Activated T-helper 2 cell treated with anti-CD3 and anti-CD28 coated beads, Interferon-gamma antibody, Interleukin-2, Interleukin-4, amounts not matched to agents 10 μg/mL and 5 μg/mL and 100 μg/mL, durations not matched to agents 14 hours and 24 hours and 36 hours (primary cell): ENCODE measurements around the gene FAM222A. TPM values are rescaled to one million over a fixed set of nuclear protein-coding genes. Genes with fewer than 3 reads are reported as not detected.

ENCODE experiments used
- DNase-seq: peaks from one replicate; pipeline ENCODE4 v3.0.0; 2021; ENCODE audit warnings: low spot score
- H3K27ac Mint-ChIP-seq: one replicate; pipeline ENCODE4 v1.8.0; 2021; ENCODE audit warnings: mixed read lengths
- H3K27me3 Mint-ChIP-seq: one replicate; pipeline ENCODE4 v1.8.0; 2021; ENCODE audit warnings: low read depth, mixed read lengths
- H3K36me3 Mint-ChIP-seq: one replicate; pipeline ENCODE4 v1.8.0; 2021; ENCODE audit warnings: low read depth, mixed read lengths
- H3K4me1 Mint-ChIP-seq: one replicate; pipeline ENCODE4 v1.8.0; 2021; ENCODE audit warnings: low read depth, mixed read lengths
- H3K4me3 Mint-ChIP-seq: one replicate; pipeline ENCODE4 v1.8.0; 2021; ENCODE audit warnings: low read depth, mild to moderate bottlenecking, moderate library complexity, mixed read lengths
- H3K9me3 Mint-ChIP-seq: one replicate; pipeline ENCODE4 v1.8.0; 2021; ENCODE audit warnings: mixed read lengths
- intact Hi-C: fragments of 100-400 bp; cut with micrococcal nuclease; formaldehyde crosslinking; loops from one replicate; pipeline ENCODE4 v1.15.1; 2023
- total RNA-seq: library from RNA; stranded (reverse); gene quantifications from 2 replicates; pipeline ENCODE4 v1.2.3, GENCODE V29; 2022

The FAM222A gene
- total RNA-seq, 1 donor from 2014 or later, result 1.6 TPM

- no peak for DNase-seq
- no peak overlapping the region for H3K27ac Mint-ChIP-seq
Observed at GRCh38 chr12:109696485-109697269, 16.9 kb upstream of the FAM222A start.

GRCh38 chr12:109697270-109697553 lies 16.4 kb upstream of the FAM222A start:
- no peak for DNase-seq
- Mint-ChIP-seq H3K27me3 (peaks cover 5% of the 10 kb centered on the region), H3K9me3 (no peaks in the 10 kb centered on the region), H3K36me3 (no peaks in the 10 kb centered on the region), H3K27ac (no peak overlapping the region), H3K4me1 (no peaks in the 10 kb centered on the region), H3K4me3 (no peak overlapping the region)
- intact Hi-C loops, result no loop called here

More at GRCh38 chr12:109696485-109697269, 16.9 kb upstream of the FAM222A start:
- Mint-ChIP-seq H3K36me3 (no peaks in the 10 kb centered on the region), H3K4me3 (no peak overlapping the region), H3K27me3 (peaks cover 5% of the 10 kb centered on the region), H3K9me3 (no peaks in the 10 kb centered on the region), H3K4me1 (no peaks in the 10 kb centered on the region)
- intact Hi-C loops, result no loop called here

- no peak overlapping the region for H3K4me3 Mint-ChIP-seq
- no peaks in the 10 kb centered on the region for H3K9me3 Mint-ChIP-seq
- no peaks in the 10 kb centered on the region for H3K4me1 Mint-ChIP-seq
- peaks cover 3% of the 10 kb centered on the region for H3K27me3 Mint-ChIP-seq
- intact Hi-C loops, result no loop called here
- no peak overlapping the region for H3K27ac Mint-ChIP-seq
- H3K36me3 Mint-ChIP-seq, result no peaks in the 10 kb centered on the region
- no peak for DNase-seq
Observed at GRCh38 chr12:109697877-109698468, 15.7 kb upstream of the FAM222A start.

GRCh38 chr12:109698820-109699219 lies 14.8 kb upstream of the FAM222A start:
- Mint-ChIP-seq H3K27ac (no peak overlapping the region), H3K4me1 (no peaks in the 10 kb centered on the region), H3K9me3 (no peaks in the 10 kb centered on the region), H3K36me3 (no peaks in the 10 kb centered on the region), H3K4me3 (no peak overlapping the region), H3K27me3 (no peaks in the 10 kb centered on the region)
- DNase-seq, result no peak
- intact Hi-C loops, result no loop called here

- no peaks in the 10 kb centered on the region for H3K4me1 Mint-ChIP-seq
- intact Hi-C loops, result no loop called here
- no peaks in the 10 kb centered on the region for H3K36me3 Mint-ChIP-seq
- no peak for DNase-seq
- no peaks in the 10 kb centered on the region for H3K9me3 Mint-ChIP-seq
- no peak overlapping the region for H3K27ac Mint-ChIP-seq
- no peak overlapping the region for H3K4me3 Mint-ChIP-seq
- no peaks in the 10 kb centered on the region for H3K27me3 Mint-ChIP-seq
Observed at GRCh38 chr12:109701064-109701463, 12.6 kb upstream of the FAM222A start.

GRCh38 chr12:109702111-109702841 lies 11.3 kb upstream of the FAM222A start:
- Mint-ChIP-seq H3K27ac (no peak overlapping the region), H3K36me3 (no peaks in the 10 kb centered on the region), H3K9me3 (no peaks in the 10 kb centered on the region), H3K4me3 (no peak overlapping the region), H3K27me3 (no peaks in the 10 kb centered on the region), H3K4me1 (no peaks in the 10 kb centered on the region)
- intact Hi-C loops, result no loop called here
- no peak for DNase-seq

- no peak overlapping the region for H3K27ac Mint-ChIP-seq
- H3K27me3 Mint-ChIP-seq, result no peaks in the 10 kb centered on the region
- no peak overlapping the region for H3K4me3 Mint-ChIP-seq
- H3K36me3 Mint-ChIP-seq, result no peaks in the 10 kb centered on the region
- intact Hi-C loops, result no loop called here
- H3K4me1 Mint-ChIP-seq, result no peaks in the 10 kb centered on the region
- H3K9me3 Mint-ChIP-seq, result no peaks in the 10 kb centered on the region
- no peak for DNase-seq
Observed at GRCh38 chr12:109703684-109704083, 9.9 kb upstream of the FAM222A start.

GRCh38 chr12:109704371-109705098 lies 9.1 kb upstream of the FAM222A start:
- no peaks in the 10 kb centered on the region for H3K27me3 Mint-ChIP-seq
- H3K4me1 Mint-ChIP-seq, result no peaks in the 10 kb centered on the region
- intact Hi-C loops, result no loop called here
- H3K4me3 Mint-ChIP-seq, result no peak overlapping the region
- H3K27ac Mint-ChIP-seq, result no peak overlapping the region
- H3K36me3 Mint-ChIP-seq, result no peaks in the 10 kb centered on the region
- no peaks in the 10 kb centered on the region for H3K9me3 Mint-ChIP-seq
- no peak for DNase-seq

- H3K27ac Mint-ChIP-seq, result no peak overlapping the region
- H3K36me3 Mint-ChIP-seq, result no peaks in the 10 kb centered on the region
- no peak overlapping the region for H3K4me3 Mint-ChIP-seq
- H3K9me3 Mint-ChIP-seq, result no peaks in the 10 kb centered on the region
- peaks cover 4% of the 10 kb centered on the region for H3K27me3 Mint-ChIP-seq
- intact Hi-C loops, result no loop called here
- no peak for DNase-seq
- no peaks in the 10 kb centered on the region for H3K4me1 Mint-ChIP-seq
Observed at GRCh38 chr12:109705291-109705690, 8.3 kb upstream of the FAM222A start.

- Mint-ChIP-seq H3K9me3 (no peaks in the 10 kb centered on the region), H3K4me1 (no peaks in the 10 kb centered on the region), H3K27me3 (peaks cover 13% of the 10 kb centered on the region), H3K4me3 (no peak overlapping the region), H3K36me3 (no peaks in the 10 kb centered on the region), H3K27ac (no peak overlapping the region)
- no peak for DNase-seq
- intact Hi-C loops, result no loop called here
Observed at GRCh38 chr12:109706398-109706746, 7.3 kb upstream of the FAM222A start.

- H3K27ac Mint-ChIP-seq, result no peak overlapping the region
- H3K4me3 Mint-ChIP-seq, result no peak overlapping the region
- peaks cover 18% of the 10 kb centered on the region for H3K27me3 Mint-ChIP-seq
- no peak for DNase-seq
- H3K4me1 Mint-ChIP-seq, result no peaks in the 10 kb centered on the region
- intact Hi-C loops, result no loop called here
- no peaks in the 10 kb centered on the region for H3K9me3 Mint-ChIP-seq
- no peaks in the 10 kb centered on the region for H3K36me3 Mint-ChIP-seq
Observed at GRCh38 chr12:109706747-109707469, 6.7 kb upstream of the FAM222A start.

GRCh38 chr12:109707470-109707821 lies 6.2 kb upstream of the FAM222A start:
- H3K36me3 Mint-ChIP-seq, result no peaks in the 10 kb centered on the region
- no peak overlapping the region for H3K27ac Mint-ChIP-seq

More at GRCh38 chr12:109707470-109707821, 6.2 kb upstream of the FAM222A start:
- H3K9me3 Mint-ChIP-seq, result no peaks in the 10 kb centered on the region
- no peak for DNase-seq
- H3K4me3 Mint-ChIP-seq, result no peak overlapping the region
- H3K27me3 Mint-ChIP-seq, result peaks cover 18% of the 10 kb centered on the region
- H3K4me1 Mint-ChIP-seq, result no peaks in the 10 kb centered on the region
- intact Hi-C loops, result no loop called here
